WTC11 (cell line): ENCODE measurements around the gene DSG2. TPM values are rescaled to one million over a fixed set of nuclear protein-coding genes. Genes with fewer than 3 reads are reported as not detected.

Experiments used
- ATAC-seq: fragments of 200-7000 bp; cut with Tn5 transposase; 2 replicates; pipeline ENCODE4 v1.10.0; 2021; ENCODE audit warnings: mild to moderate bottlenecking, moderate library complexity
- CTCF ChIA-PET: fragments of 300-600 bp; sonication (Branson Sonifier 250); formaldehyde crosslinking; loops from one replicate; lab custom pipeline; 2021; ENCODE audit warnings: antibody characterized with exemption; lab: Charles Lee
- POLR2A ChIA-PET: fragments of 350-600 bp; sonication (Branson Sonifier 250); formaldehyde crosslinking; loops from one replicate; lab custom pipeline; 2021; ENCODE audit warnings: antibody characterized with exemption; lab: Charles Lee
- DNase-seq: peaks from one replicate; pipeline ENCODE4 v3.0.0; 2021; ENCODE audit warnings: low spot score
- H3K27ac Mint-ChIP-seq: 2 replicates; pipeline ENCODE4 v1.8.0; 2021; ENCODE audit warnings: mixed read lengths
- H3K27me3 Mint-ChIP-seq: 2 replicates; pipeline ENCODE4 v1.8.0; 2021; ENCODE audit warnings: low read depth, mild to moderate bottlenecking, moderate library complexity, mixed read lengths
- H3K36me3 Mint-ChIP-seq: 2 replicates; pipeline ENCODE4 v1.8.0; 2021; ENCODE audit warnings: mixed read lengths
- H3K4me1 Mint-ChIP-seq: 2 replicates; pipeline ENCODE4 v1.8.0; 2022; ENCODE audit warnings: mixed read lengths
- H3K4me3 Mint-ChIP-seq: 2 replicates; pipeline ENCODE4 v1.8.0; 2021; ENCODE audit warnings: mild to moderate bottlenecking, moderate library complexity, mixed read lengths
- H3K9me3 Mint-ChIP-seq: 2 replicates; pipeline ENCODE4 v1.8.0; 2021; ENCODE audit warnings: mixed read lengths
- ATF1 ChIP-seq: sonication (generic); formaldehyde crosslinking; IDR thresholded peaks from 2 replicates; pipeline ENCODE4 v1.8.1; 2023; ENCODE audit warnings: mild to moderate bottlenecking, moderate library complexity, missing genetic modification reagents
- CBFB ChIP-seq: sonication (generic); formaldehyde crosslinking; IDR thresholded peaks from 2 replicates; pipeline ENCODE4 v1.8.1; 2022; ENCODE audit warnings: mild to moderate bottlenecking, low read depth, missing genetic modification reagents
- ELF4 ChIP-seq: sonication (generic); formaldehyde crosslinking; IDR thresholded peaks from 2 replicates; pipeline ENCODE4 v1.8.1; 2022; ENCODE audit warnings: low read depth, mild to moderate bottlenecking, moderate library complexity, missing genetic modification reagents
- EMX1 ChIP-seq: fragments of 250-450 bp; sonication (Bioruptor Pico); IDR thresholded peaks from 2 replicates; pipeline ENCODE4 v1.8.0; 2021; ENCODE audit warnings: mild to moderate bottlenecking
- ESRRA ChIP-seq: sonication (generic); formaldehyde crosslinking; IDR thresholded peaks from 2 replicates; pipeline ENCODE4 v1.8.1; 2022; ENCODE audit warnings: mild to moderate bottlenecking, missing genetic modification reagents, borderline replicate concordance
- ETV6 ChIP-seq: sonication (generic); formaldehyde crosslinking; IDR thresholded peaks from 2 replicates; pipeline ENCODE4 v1.8.1; 2022; ENCODE audit warnings: mild to moderate bottlenecking, missing genetic modification reagents
- MAX ChIP-seq: sonication (generic); formaldehyde crosslinking; IDR thresholded peaks from 2 replicates; pipeline ENCODE4 v1.8.0; 2022; ENCODE audit warnings: mild to moderate bottlenecking, missing genetic modification reagents
- MXD4 ChIP-seq: fragments of 250-450 bp; sonication (Bioruptor Pico); IDR thresholded peaks from 2 replicates; pipeline ENCODE4 v1.8.0; 2021; ENCODE audit warnings: mild to moderate bottlenecking, moderate library complexity, borderline replicate concordance
- MYBL2 ChIP-seq: sonication (generic); formaldehyde crosslinking; IDR thresholded peaks from 2 replicates; pipeline ENCODE4 v1.8.1; 2023; ENCODE audit warnings: mild to moderate bottlenecking, moderate library complexity, missing genetic modification reagents
- NFATC4 ChIP-seq: fragments of 250-450 bp; sonication (Bioruptor Pico); IDR thresholded peaks from 2 replicates; pipeline ENCODE4 v1.9.0; 2021; ENCODE audit warnings: mild to moderate bottlenecking
- NR1H2 ChIP-seq: sonication (generic); formaldehyde crosslinking; IDR thresholded peaks from 2 replicates; pipeline ENCODE4 v1.9.0; 2021; ENCODE audit warnings: mild to moderate bottlenecking, moderate library complexity, missing genetic modification reagents
- NR2C2 ChIP-seq: sonication (generic); formaldehyde crosslinking; IDR thresholded peaks from 2 replicates; pipeline ENCODE4 v1.8.0; 2022; ENCODE audit warnings: mild to moderate bottlenecking, missing genetic modification reagents
- RELA ChIP-seq: sonication (generic); formaldehyde crosslinking; IDR thresholded peaks from 2 replicates; pipeline ENCODE4 v1.8.1; 2022; ENCODE audit warnings: missing genetic modification reagents, mild to moderate bottlenecking, borderline replicate concordance
- SOX15 ChIP-seq: fragments of 250-450 bp; sonication (Bioruptor Pico); IDR thresholded peaks from 2 replicates; pipeline ENCODE4 v1.9.0; 2021; ENCODE audit warnings: mild to moderate bottlenecking
- TEAD1 ChIP-seq: sonication (generic); formaldehyde crosslinking; IDR thresholded peaks from 2 replicates; pipeline ENCODE4 v1.8.0; 2022; ENCODE audit warnings: mild to moderate bottlenecking, missing genetic modification reagents
- TEAD4 ChIP-seq: sonication (generic); formaldehyde crosslinking; IDR thresholded peaks from 2 replicates; pipeline ENCODE4 v1.8.0; 2022; ENCODE audit warnings: mild to moderate bottlenecking, missing genetic modification reagents
- ZBTB21 ChIP-seq: sonication (generic); formaldehyde crosslinking; IDR thresholded peaks from 2 replicates; pipeline ENCODE4 v1.8.1; 2023; ENCODE audit warnings: mild to moderate bottlenecking, missing genetic modification reagents, borderline replicate concordance
- ZNF219 ChIP-seq: sonication (generic); formaldehyde crosslinking; IDR thresholded peaks from 2 replicates; pipeline ENCODE4 v1.8.0; 2023; ENCODE audit warnings: missing genetic modification reagents, mild to moderate bottlenecking, borderline replicate concordance
- ZNF317 ChIP-seq: sonication (generic); formaldehyde crosslinking; IDR thresholded peaks from 2 replicates; pipeline ENCODE4 v1.8.1; 2023; ENCODE audit warnings: low read depth, mild to moderate bottlenecking, moderate library complexity, missing genetic modification reagents, borderline replicate concordance
- ZNF396 ChIP-seq: fragments of 250-450 bp; sonication (Bioruptor Pico); IDR thresholded peaks from 2 replicates; pipeline ENCODE4 v1.8.0; 2021; ENCODE audit warnings: mild to moderate bottlenecking, moderate library complexity, borderline replicate concordance
- ZNF671 ChIP-seq: fragments of 250-450 bp; sonication (Bioruptor Pico); IDR thresholded peaks from 2 replicates; pipeline ENCODE4 v1.8.0; 2021; ENCODE audit warnings: mild to moderate bottlenecking
- total RNA-seq: library from RNA; stranded (reverse); gene quantifications from 3 replicates; pipeline ENCODE4 v1.2.3, GENCODE V29; 2021
- TF ChIP-seq, protein P1 (sequence below): sonication (generic); formaldehyde crosslinking; IDR thresholded peaks from 2 replicates; pipeline ENCODE4 v1.8.0; 2023; ENCODE audit warnings: missing genetic modification reagents
- TF ChIP-seq, protein P2 (sequence below): fragments of 250-450 bp; sonication (Bioruptor Pico); IDR thresholded peaks from 2 replicates; pipeline ENCODE4 v2.1.2; 2022; ENCODE audit warnings: mild to moderate bottlenecking, moderate library complexity

Gene DSG2
- total RNA-seq, 1 experiment from 2014 or later, result 113 TPM

GRCh38 chr18:31526374-31526773 lies 28.4 kb downstream of the DSG2 start (continued):
- no peak for TF ChIP-seq ELF4 (CRISPR knock-in tag)
- TF ChIP-seq, protein P1, sequence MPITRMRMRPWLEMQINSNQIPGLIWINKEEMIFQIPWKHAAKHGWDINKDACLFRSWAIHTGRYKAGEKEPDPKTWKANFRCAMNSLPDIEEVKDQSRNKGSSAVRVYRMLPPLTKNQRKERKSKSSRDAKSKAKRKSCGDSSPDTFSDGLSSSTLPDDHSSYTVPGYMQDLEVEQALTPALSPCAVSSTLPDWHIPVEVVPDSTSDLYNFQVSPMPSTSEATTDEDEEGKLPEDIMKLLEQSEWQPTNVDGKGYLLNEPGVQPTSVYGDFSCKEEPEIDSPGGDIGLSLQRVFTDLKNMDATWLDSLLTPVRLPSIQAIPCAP (CRISPR knock-in tag), result no peak
- TF ChIP-seq ESRRA (CRISPR knock-in tag), result no peak
- no peak for TF ChIP-seq ZBTB21 (CRISPR knock-in tag)
- TF ChIP-seq NR2C2, result no peak
- TF ChIP-seq ETV6 (CRISPR knock-in tag), result no peak
- TF ChIP-seq ZNF671 (CRISPR knock-in tag), result no peak

DNA sequence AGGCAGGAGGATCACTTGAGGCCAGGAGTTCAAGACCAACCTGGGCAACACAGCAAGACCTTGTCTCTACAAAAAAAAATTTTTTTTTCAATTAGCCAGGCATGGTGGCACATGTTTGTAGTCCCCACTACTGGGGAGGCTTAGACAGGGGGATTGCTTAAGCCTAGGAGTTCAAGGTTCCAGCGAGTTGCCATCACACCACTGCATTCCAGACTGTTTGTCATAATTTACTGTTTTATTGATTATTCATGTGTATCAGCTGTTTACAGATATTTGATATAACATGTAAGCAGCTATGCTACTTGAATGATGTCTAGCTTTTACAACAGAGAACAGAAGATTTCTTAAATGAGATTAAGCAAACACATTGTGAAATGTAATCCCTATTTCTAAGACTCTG lies 35.3 kb downstream of the DSG2 start:
- H3K4me3 Mint-ChIP-seq, result no peak overlapping the region
- no peaks in the 10 kb centered on the region for H3K4me1 Mint-ChIP-seq
- H3K27ac Mint-ChIP-seq, result no peak overlapping the region
- TF ChIP-seq TEAD1 (CRISPR knock-in tag) (no peak), CBFB (no peak), TEAD4 (no peak), MXD4 (CRISPR knock-in tag) (no peak), ZNF317 (CRISPR knock-in tag) (no peak)
- CTCF ChIA-PET, result no interaction called here
- POLR2A ChIA-PET, result no interaction called here
- H3K36me3 Mint-ChIP-seq, result peaks cover 69% of the 10 kb centered on the region
- no peak for ATAC-seq
- no peaks in the 10 kb centered on the region for H3K9me3 Mint-ChIP-seq
- DNase-seq, result no peak
- H3K27me3 Mint-ChIP-seq, result no peaks in the 10 kb centered on the region

GRCh38 chr18:31538837-31539236 lies 40.9 kb downstream of the DSG2 start:
- Mint-ChIP-seq H3K27me3 (no peaks in the 10 kb centered on the region), H3K9me3 (no peaks in the 10 kb centered on the region), H3K27ac (no peak overlapping the region), H3K4me3 (no peak overlapping the region), H3K36me3 (peaks cover 78% of the 10 kb centered on the region), H3K4me1 (no peaks in the 10 kb centered on the region)
- TF ChIP-seq NR1H2 (no peak), NFATC4 (CRISPR knock-in tag) (no peak), SOX15 (CRISPR knock-in tag) (no peak), EMX1 (CRISPR knock-in tag) (no peak), ZNF219 (no peak), ATF1 (CRISPR knock-in tag) (no peak), RELA (CRISPR knock-in tag) (no peak), ZNF396 (CRISPR knock-in tag) (no peak), MYBL2 (CRISPR knock-in tag) (no peak), MAX (CRISPR knock-in tag) (no peak)
- TF ChIP-seq, protein P2, sequence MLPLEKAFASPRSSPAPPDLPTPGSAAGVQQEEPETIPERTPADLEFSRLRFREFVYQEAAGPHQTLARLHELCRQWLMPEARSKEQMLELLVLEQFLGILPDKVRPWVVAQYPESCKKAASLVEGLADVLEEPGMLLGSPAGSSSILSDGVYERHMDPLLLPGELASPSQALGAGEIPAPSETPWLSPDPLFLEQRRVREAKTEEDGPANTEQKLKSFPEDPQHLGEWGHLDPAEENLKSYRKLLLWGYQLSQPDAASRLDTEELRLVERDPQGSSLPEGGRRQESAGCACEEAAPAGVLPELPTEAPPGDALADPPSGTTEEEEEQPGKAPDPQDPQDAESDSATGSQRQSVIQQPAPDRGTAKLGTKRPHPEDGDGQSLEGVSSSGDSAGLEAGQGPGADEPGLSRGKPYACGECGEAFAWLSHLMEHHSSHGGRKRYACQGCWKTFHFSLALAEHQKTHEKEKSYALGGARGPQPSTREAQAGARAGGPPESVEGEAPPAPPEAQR, result no peak
- ATAC-seq (no peak), DNase-seq (no peak)
- CTCF ChIA-PET, result no interaction called here
- POLR2A ChIA-PET, result no interaction called here

DNA sequence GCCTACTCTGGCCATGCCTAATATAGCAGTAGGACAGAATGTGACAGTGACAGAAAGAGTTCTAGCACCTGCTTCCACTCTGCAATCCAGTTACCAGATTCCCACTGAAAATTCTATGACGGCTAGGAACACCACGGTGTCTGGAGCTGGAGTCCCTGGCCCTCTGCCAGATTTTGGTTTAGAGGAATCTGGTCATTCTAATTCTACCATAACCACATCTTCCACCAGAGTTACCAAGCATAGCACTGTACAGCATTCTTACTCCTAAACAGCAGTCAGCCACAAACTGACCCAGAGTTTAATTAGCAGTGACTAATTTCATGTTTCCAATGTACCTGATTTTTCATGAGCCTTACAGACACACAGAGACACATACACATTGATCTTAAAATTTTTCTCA lies 48.5 kb downstream of the DSG2 start:
- TF ChIP-seq, protein P1 (CRISPR knock-in tag), result no peak
- ChIA-PET CTCF (no interaction called here), POLR2A (no interaction called here)
- Mint-ChIP-seq H3K27ac (no peak overlapping the region), H3K4me3 (no peak overlapping the region), H3K9me3 (no peaks in the 10 kb centered on the region), H3K4me1 (peaks cover 16% of the 10 kb centered on the region), H3K36me3 (peaks cover 46% of the 10 kb centered on the region), H3K27me3 (no peaks in the 10 kb centered on the region)
- no peak for ATAC-seq
- DNase-seq, result no peak
